ENCODE data around the gene PDE4D.

Gene PDE4D

GRCh38 chr5:59542306-59542705, 351.2 kb downstream of the PDE4D start:
- DNase-seq = no peak

GRCh38 chr5:59540366-59540765, 353.2 kb downstream of the PDE4D start:
- peak; percentile 60 for DNase-seq

GRCh38 chr5:59538750-59539121, 354.8 kb downstream of the PDE4D start:
- no peak for DNase-seq

- DNase-seq = no peak
Observed at GRCh38 chr5:59537961-59538749, 355.4 kb downstream of the PDE4D start.

- no peak for DNase-seq
Observed at GRCh38 chr5:59536875-59537274, 356.7 kb downstream of the PDE4D start.

- DNase-seq = no peak
Observed at GRCh38 chr5:59535561-59535960, 358.0 kb downstream of the PDE4D start.

GRCh38 chr5:59533730-59534108, 359.8 kb downstream of the PDE4D start:
- DNase-seq = no peak

- no peak for DNase-seq
Observed at GRCh38 chr5:59532979-59533729, 360.4 kb downstream of the PDE4D start.

GRCh38 chr5:59529239-59529638, 364.3 kb downstream of the PDE4D start:
- no peak for DNase-seq

- no peak for DNase-seq
Observed at GRCh38 chr5:59528202-59528862, 365.2 kb downstream of the PDE4D start.

- DNase-seq = no peak
Observed at GRCh38 chr5:59525957-59526356, 367.6 kb downstream of the PDE4D start.

GRCh38 chr5:59525311-59525710, 368.2 kb downstream of the PDE4D start:
- no peak for DNase-seq

GRCh38 chr5:59522201-59522831, 371.2 kb downstream of the PDE4D start:
- no peak for DNase-seq

GRCh38 chr5:59521476-59521875, 372.1 kb downstream of the PDE4D start:
- DNase-seq = no peak

GRCh38 chr5:59519338-59519737, 374.2 kb downstream of the PDE4D start:
- no peak for DNase-seq

GRCh38 chr5:59517926-59518585, 375.5 kb downstream of the PDE4D start:
- DNase-seq = no peak

GRCh38 chr5:59516161-59516560, 377.4 kb downstream of the PDE4D start:
- no peak for DNase-seq

- DNase-seq = peak; percentile 12
Observed at GRCh38 chr5:59506285-59506877, 387.1 kb downstream of the PDE4D start.

GRCh38 chr5:59504043-59504442, 389.5 kb downstream of the PDE4D start:
- DNase-seq = no peak

- no peak for DNase-seq
Observed at GRCh38 chr5:59503220-59503619, 390.3 kb downstream of the PDE4D start.

GRCh38 chr5:59501316-59501715, 392.2 kb downstream of the PDE4D start:
- no peak for DNase-seq

- no peak for DNase-seq
Observed at GRCh38 chr5:59500014-59500413, 393.5 kb downstream of the PDE4D start.
